ENCODE data around the gene WNK3.

DNA sequence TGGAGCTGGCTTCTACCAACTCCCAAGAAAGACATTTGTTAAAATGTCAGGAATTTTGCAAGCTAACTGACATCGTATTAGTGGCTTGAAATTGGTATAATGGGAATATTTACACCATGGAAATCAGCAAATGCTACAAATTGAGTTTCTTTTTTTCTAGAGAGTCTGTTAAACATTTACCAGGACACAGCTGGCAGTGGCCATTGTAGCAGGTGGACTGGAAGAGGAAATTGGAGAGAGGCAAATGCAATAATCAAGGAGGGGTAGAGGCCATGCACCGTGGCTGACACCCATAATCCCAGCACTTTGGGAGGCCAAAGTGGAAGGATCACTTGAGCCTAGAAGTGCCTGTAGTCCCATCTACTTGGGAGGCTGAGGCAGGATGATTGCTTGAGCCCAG, 49.4 kb upstream of the WNK3 start:
- TF ChIP-seq, protein P1, sequence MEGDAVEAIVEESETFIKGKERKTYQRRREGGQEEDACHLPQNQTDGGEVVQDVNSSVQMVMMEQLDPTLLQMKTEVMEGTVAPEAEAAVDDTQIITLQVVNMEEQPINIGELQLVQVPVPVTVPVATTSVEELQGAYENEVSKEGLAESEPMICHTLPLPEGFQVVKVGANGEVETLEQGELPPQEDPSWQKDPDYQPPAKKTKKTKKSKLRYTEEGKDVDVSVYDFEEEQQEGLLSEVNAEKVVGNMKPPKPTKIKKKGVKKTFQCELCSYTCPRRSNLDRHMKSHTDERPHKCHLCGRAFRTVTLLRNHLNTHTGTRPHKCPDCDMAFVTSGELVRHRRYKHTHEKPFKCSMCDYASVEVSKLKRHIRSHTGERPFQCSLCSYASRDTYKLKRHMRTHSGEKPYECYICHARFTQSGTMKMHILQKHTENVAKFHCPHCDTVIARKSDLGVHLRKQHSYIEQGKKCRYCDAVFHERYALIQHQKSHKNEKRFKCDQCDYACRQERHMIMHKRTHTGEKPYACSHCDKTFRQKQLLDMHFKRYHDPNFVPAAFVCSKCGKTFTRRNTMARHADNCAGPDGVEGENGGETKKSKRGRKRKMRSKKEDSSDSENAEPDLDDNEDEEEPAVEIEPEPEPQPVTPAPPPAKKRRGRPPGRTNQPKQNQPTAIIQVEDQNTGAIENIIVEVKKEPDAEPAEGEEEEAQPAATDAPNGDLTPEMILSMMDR (IDR thresholded peaks at IDR 0.05; ENCODE audit: insufficient read depth, low read length) = no peak
- no peak for TF ChIP-seq POLR2AphosphoS5 (IDR thresholded peaks at IDR 0.05; ENCODE audit: low read depth)
